Pulmonary artery endothelial cell (primary cell): ENCODE measurements around the gene PARP14. TPM values are rescaled to one million over a fixed set of nuclear protein-coding genes. Genes with fewer than 3 reads are reported as not detected.
"Not testable (repeated sequence)": the region's sequence is repeated elsewhere in the genome, so short reads cannot be mapped to it uniquely, and the experiment has no call there.

Source experiments
- DNase-seq: peaks from one replicate; pipeline ENCODE4 v3.0.0-alpha.2; 2011; ENCODE audit warnings: low read depth, low spot score
- total RNA-seq: library from RNA; depleted of rRNA; stranded (reverse); fragments of >200 nt; gene quantifications from 2 replicates; pipeline ENCODE4 v1.2.3, GENCODE V29; 2014

Gene PARP14, protein sequence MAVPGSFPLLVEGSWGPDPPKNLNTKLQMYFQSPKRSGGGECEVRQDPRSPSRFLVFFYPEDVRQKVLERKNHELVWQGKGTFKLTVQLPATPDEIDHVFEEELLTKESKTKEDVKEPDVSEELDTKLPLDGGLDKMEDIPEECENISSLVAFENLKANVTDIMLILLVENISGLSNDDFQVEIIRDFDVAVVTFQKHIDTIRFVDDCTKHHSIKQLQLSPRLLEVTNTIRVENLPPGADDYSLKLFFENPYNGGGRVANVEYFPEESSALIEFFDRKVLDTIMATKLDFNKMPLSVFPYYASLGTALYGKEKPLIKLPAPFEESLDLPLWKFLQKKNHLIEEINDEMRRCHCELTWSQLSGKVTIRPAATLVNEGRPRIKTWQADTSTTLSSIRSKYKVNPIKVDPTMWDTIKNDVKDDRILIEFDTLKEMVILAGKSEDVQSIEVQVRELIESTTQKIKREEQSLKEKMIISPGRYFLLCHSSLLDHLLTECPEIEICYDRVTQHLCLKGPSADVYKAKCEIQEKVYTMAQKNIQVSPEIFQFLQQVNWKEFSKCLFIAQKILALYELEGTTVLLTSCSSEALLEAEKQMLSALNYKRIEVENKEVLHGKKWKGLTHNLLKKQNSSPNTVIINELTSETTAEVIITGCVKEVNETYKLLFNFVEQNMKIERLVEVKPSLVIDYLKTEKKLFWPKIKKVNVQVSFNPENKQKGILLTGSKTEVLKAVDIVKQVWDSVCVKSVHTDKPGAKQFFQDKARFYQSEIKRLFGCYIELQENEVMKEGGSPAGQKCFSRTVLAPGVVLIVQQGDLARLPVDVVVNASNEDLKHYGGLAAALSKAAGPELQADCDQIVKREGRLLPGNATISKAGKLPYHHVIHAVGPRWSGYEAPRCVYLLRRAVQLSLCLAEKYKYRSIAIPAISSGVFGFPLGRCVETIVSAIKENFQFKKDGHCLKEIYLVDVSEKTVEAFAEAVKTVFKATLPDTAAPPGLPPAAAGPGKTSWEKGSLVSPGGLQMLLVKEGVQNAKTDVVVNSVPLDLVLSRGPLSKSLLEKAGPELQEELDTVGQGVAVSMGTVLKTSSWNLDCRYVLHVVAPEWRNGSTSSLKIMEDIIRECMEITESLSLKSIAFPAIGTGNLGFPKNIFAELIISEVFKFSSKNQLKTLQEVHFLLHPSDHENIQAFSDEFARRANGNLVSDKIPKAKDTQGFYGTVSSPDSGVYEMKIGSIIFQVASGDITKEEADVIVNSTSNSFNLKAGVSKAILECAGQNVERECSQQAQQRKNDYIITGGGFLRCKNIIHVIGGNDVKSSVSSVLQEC (N-terminal part only)
- 58.9 and 104 TPM in 2 replicates for total RNA-seq

GRCh38 chr3:122680475-122681283, at the start of gene PARP14:
Gene PARP14, plus strand, starts transcription at chr3:122680839. Its CDS starts 45 bp downstream, at chr3:122680884.
- DNase-seq, result peak; percentile 32

DNA sequence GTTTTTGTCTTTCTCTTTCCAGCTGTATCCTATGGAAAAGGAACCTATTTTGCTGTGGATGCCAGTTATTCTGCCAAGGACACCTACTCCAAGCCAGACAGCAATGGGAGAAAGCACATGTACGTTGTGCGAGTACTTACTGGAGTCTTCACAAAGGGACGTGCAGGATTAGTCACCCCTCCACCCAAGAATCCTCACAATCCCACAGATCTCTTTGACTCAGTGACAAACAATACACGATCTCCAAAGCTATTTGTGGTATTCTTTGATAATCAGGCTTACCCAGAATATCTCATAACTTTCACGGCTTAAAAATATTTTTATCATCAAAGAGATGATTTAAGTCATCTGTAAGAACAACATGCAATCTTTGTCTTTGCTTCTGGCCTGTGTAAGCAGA, 44.9 kb upstream of the PARP14 start:
- DNase-seq, result no peak

DNA sequence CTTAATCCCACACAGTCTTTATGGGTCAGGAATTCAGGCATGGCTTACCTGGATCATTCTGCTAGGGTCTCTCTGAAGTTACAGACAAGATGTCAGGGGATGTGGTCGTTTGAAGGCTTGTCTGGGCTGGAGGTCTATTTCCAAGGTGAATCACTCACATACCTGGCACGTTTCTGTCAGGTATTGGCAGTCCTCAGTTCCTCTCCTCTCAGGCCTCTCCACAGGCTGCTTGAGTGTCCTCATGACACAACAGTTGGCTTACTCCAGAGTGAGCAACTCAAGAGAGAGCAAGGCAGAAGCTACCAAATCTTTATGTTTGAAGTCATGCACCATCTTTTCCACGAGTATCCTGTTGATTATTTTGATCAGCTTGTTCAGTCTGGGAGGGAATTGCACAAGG, 43.9 kb upstream of the PARP14 start:
- no peak for DNase-seq

DNA sequence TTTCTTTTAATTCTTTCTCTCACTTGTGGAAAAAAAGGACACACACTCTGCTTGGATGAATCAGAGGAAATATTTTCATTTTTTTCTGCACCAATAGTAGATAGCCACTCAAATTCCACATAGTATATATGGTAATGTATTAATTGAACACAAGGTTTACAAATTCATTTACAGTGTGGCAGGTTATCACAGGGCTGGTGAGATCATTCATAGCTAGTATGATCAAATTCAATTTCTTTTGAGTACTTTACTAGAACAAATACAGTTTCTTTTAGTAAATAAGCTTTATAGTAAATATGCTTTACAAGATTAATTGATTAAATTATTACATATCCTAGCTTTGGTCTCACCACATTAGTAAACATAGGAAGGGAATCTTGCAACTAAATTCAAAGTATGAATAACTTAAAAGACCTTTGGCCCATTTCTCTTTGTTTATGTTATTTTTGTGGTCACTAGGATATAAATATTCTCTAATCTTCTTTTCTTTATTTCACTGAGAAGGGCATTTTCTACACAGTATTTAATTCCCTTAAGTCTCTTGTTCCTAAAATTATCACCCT, 40.1 kb upstream of the PARP14 start:
- no peak for DNase-seq

GRCh38 chr3:122642935-122643334, 37.7 kb upstream of the PARP14 start:
- no peak for DNase-seq

DNA sequence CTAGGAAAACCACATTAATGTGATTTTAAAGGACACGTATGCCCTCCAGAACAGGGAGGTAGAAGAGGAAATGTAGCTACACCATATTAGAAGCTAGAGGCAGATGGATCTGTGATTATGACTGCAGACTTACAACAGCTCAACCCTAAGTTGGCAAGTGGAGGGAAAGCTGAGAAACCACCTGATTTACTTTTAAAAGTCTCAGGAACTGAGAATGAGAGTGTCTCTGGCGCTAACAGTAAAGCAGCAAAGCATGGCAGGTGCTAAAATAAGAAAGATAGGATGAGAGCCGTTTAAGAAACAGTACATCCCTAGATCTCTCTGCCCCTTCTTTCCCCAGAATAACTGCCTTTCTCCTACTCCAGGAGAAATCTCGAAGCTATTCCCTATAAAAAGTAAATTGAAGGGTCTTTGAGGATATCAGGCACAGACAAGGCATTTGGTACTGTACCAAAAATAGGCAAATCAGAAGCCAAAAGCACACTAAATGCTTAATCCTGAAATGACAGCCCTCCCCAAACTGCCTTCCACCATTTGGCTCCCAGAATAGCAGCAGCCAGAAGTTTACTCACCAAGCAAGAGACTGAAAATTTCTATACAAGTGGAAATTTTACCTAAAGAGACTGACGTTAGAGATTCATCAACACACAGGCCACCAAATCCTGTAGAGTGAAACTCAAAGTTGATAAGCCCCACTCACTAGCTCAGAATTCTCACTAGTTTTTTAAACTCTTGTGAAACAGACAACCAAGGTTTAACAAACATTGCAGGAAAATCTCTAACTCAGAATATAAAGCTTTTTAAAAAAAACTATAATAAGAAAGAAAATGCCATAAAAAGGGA, 34.3 kb upstream of the PARP14 start:
- DNase-seq, result no peak

DNA sequence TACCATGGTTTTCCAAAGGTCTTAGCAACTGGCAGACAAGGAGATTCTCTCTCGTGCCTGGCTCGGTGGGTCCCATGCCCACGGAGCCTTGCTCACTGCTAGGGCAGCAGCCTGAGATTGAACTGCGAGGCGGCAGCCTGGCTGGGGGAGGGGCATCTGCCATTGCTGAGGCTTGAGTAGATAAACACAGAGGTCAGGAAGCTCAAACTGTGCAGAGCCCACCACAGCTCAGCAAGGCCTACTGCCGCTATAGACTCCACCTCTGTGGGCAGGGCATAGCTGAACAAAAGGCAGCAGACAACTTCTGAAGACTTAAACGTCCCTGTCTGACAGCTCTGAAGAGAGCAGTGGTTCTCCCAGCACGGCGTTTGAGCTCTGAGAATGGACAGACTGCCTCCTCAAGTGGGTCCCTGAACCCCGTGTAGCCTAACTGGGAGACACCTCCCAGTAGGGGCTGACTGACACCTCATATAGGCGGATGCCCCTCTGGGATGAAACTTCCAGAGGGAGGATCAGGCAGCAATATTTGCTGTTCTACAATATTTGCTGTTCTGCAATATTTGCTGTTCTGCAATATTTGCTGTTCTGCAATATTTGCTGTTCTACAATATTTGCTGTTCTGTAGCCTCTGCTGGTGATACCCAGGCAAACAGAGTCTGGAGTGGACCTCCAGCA, 29.3 kb upstream of the PARP14 start:
- DNase-seq, result not testable (repeated sequence)

DNA sequence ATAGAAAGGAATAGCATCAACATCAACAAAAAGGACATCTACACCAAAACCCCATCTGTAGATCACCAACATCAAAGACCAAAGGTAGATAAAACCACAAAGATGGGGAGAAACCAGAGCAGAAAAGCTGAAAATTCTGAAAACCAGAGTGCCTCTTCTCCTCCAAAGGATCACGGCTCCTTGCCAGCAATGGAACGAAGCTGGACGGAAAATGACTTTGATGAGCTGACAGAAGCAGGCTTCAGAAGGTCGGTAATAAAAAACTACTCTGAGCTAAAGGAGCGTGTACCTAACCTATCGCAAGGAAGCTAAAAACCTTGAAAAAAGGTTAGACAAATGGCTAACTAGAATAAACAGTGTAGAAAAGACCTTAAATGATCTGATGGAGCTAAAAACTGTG, 28.7 kb upstream of the PARP14 start:
- not testable (repeated sequence) for DNase-seq

DNA sequence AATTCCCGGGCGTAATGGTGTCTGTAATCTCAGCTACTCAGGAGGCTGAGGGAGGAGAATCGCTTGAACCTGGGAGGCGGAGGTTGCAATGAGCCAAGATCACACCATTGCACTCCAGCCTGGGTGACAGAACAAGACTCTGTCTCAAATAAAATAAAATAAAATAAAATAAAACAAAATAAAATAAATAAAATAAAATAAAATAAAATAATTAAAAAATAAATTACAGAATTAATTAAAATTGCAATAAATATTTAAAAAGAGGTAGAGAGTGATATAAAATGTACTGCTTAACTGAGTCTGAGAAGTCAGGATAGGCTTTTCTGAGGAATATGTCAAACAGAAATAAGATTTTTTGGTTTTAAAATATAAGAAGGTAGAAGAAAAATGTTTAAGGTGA, 22.3 kb upstream of the PARP14 start:
- not testable (repeated sequence) for DNase-seq

GRCh38 chr3:122660297-122660974, 20.2 kb upstream of the PARP14 start:
- no peak for DNase-seq

DNA sequence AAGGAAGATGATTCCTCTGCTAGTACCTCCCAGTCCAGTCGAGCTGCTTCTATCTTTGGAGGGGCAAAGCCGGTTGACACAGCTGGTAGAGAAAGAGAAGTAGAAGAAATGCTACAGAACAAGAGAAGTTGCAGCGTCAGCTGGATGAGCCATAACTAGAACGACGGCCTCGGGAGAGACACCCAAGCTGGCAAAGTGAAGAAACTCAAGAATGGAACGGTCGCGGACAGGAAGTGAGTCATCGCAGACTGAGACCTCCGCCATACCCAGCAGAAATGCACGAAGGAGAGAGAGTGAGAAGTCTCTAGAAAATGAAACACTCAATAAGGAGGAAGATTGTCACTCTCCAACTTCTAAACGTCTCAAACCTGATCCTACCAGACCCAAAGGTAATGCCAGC, 19.0 kb upstream of the PARP14 start:
- no peak for DNase-seq

GRCh38 chr3:122662505-122662904, 18.1 kb upstream of the PARP14 start:
- no peak for DNase-seq

DNA sequence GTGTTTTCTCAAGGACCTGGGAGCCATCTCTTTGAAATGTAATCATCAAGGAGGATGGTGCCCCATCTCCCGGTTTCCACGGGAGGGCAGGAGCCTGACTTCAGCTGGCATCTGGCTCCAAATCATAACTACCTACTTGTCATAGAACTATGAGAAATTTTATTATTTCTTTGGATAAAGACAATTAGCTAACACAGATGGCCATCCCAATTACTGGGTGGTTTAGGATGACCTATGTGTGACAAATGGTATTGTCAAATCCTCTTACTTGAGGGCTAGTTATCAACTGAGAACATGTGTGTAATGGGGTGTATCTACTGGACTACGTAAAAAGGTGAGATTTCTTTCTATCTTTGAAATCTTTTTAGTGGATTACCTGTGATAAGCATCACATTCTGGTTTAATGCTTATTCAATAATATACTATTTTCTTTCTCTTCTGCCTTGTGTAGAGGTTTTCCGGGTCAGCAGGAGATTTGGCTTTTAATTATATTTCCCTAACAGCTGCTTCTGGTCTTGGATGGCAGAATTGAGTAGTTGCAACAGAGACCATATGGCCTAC, 15.3 kb upstream of the PARP14 start:
- DNase-seq, result no peak

DNA sequence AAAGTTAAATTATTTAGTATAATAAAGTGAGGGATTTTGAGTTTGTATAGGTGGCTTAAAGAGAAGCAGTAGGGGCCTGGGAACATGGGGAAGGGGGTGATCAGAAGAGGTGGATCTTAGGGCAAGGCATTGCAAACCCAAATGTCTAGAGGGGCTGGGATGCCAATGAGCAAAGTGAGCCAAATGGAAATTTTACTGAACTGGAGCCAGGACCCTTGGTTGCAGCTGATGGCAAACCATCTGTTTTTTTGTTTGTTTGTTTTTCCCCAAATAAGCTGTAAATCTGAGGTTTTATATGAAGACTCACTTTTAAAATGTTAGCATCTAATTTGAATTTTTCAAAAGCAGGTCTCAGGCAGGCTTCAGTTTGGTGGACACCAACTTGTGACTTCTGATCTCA, 14.8 kb upstream of the PARP14 start:
- no peak for DNase-seq

DNA sequence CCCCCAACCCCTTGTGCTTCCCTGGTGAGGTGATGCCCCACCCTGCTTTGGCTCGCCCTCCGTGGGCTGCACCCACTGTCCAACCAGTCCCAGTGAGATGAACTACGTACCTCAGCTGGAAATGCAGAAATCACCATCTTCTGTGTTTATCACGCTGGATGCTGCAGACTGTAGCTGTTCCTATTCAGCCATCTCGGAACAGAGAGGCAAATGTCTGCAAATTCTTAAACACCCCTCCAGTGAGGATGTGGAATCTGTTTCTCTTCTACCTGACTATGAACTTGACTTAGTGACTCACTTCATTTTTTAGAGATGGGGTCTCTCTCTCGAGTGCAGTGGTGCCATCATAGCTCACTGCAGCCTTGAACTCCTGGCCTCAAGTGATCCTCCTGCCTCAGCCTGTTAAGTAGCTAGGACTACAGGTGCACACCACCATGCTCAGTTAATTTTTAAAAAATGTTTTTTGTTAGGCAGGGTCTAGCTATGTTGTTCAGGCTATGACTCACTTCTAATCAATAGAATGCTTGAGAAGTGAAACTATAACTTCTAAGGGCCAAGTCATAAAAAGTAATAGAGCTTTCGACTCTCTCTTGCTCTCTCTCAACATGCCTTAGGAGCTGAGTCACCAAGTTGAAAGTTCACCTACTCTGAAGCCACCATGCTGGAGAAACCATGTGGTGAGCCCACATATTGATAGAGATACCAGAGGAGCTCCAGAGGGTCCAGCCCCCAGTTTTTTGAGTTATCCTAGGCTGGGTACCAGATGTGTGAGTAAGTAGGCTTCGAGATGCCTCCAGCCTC, 11.5 kb upstream of the PARP14 start:
- no peak for DNase-seq

DNA sequence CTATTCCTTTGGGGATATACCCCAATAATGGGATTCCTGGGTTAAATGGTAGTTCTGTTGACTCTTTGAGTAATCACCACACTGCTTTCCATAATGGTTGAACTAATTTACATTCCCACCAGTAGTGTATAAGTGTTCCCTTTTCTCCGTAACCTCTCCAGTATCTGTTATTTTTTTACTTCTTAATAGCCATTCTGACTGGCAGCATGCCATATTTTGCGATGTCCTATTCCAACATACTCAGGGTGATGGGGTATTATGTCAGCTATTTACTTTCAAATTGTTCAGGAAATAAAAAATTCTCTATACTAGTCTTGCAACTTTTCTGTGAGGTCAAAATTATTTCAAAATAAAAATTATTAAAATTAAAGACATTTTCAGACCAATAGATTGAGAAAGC, 9.1 kb upstream of the PARP14 start:
- no peak for DNase-seq

- DNase-seq, result no peak
Measured at GRCh38 chr3:122674339-122674738, 6.3 kb upstream of the PARP14 start.
